NCI-H1694 treated with DMSO at 0.1 percent for 48 hours (cell line): ENCODE results near the gene CAPZB.
"Not testable (repeated sequence)": the region's sequence is repeated elsewhere in the genome, so short reads cannot be mapped to it uniquely, and the experiment has no call there.

ENCODE experiments used
- DNase-seq: peaks from one replicate; lab custom pipeline; 2025; lab: John Stamatoyannopoulos, UW

CAPZB gene

GRCh38 chr1:19485362-19486187 lies at the start of gene CAPZB:
Gene CAPZB (minus strand): TSS chr1:19485539. CDS start chr1:19485438, 101 bp downstream.
- peak; percentile 63 for DNase-seq

GRCh38 chr1:19534281-19534680 lies 48.9 kb upstream of the CAPZB start:
- no peak for DNase-seq

GRCh38 chr1:19533626-19534025 lies 48.3 kb upstream of the CAPZB start:
- DNase-seq = no peak

GRCh38 chr1:19532519-19532918 lies 47.2 kb upstream of the CAPZB start:
- DNase-seq = no peak

GRCh38 chr1:19529664-19530063 lies 44.3 kb upstream of the CAPZB start:
- no peak for DNase-seq

GRCh38 chr1:19528438-19528837 lies 43.1 kb upstream of the CAPZB start:
- no peak for DNase-seq

GRCh38 chr1:19525607-19526545 lies 40.5 kb upstream of the CAPZB start:
- no peak for DNase-seq

- no peak for DNase-seq
Measured at GRCh38 chr1:19524791-19525190, 39.5 kb upstream of the CAPZB start.

- DNase-seq = not testable (repeated sequence)
Measured at GRCh38 chr1:19522570-19522969, 37.2 kb upstream of the CAPZB start.

- no peak for DNase-seq
Measured at GRCh38 chr1:19521411-19521810, 36.1 kb upstream of the CAPZB start.

- no peak for DNase-seq
Measured at GRCh38 chr1:19517017-19517416, 31.7 kb upstream of the CAPZB start.

GRCh38 chr1:19515201-19515600 lies 29.9 kb upstream of the CAPZB start:
- DNase-seq = no peak

- DNase-seq = no peak
Measured at GRCh38 chr1:19514391-19514831, 29.1 kb upstream of the CAPZB start.

GRCh38 chr1:19512545-19512944 lies 27.2 kb upstream of the CAPZB start:
- DNase-seq = no peak

GRCh38 chr1:19511116-19511515 lies 25.8 kb upstream of the CAPZB start:
- no peak for DNase-seq

GRCh38 chr1:19509647-19510046 lies 24.3 kb upstream of the CAPZB start:
- DNase-seq = not testable (repeated sequence)

GRCh38 chr1:19507516-19507915 lies 22.2 kb upstream of the CAPZB start:
- no peak for DNase-seq

GRCh38 chr1:19505693-19506457 lies 20.5 kb upstream of the CAPZB start:
- no peak for DNase-seq

- no peak for DNase-seq
Measured at GRCh38 chr1:19504796-19505692, 19.7 kb upstream of the CAPZB start.

GRCh38 chr1:19502284-19502683 lies 16.9 kb upstream of the CAPZB start:
- DNase-seq = not testable (repeated sequence)

- not testable (repeated sequence) for DNase-seq
Measured at GRCh38 chr1:19499887-19500286, 14.5 kb upstream of the CAPZB start.
